OCI-LY3 (cell line): Measurements from ENCODE around the gene STAU1.
A peak's percentile ranks its signal among the peaks of the same experiment; 100 is the strongest.

Experiments used
- H2AFZ ChIP-seq: fragments of 200-600, 300-600 bp; shearing (Covaris generic); 2 replicates; pipeline ENCODE4 v1.6.0; 2014; ENCODE audit warnings: antibody characterized with exemption, low read depth, low read length
- H3K27ac ChIP-seq: fragments of 200-600, 300-600 bp; sonication (generic); 2 replicates; pipeline ENCODE4 v1.5.1; 2014; ENCODE audit warnings: mild to moderate bottlenecking, low read length, moderate library complexity, mixed read lengths
- H3K27me3 ChIP-seq: fragments of 200-600, 300-600 bp; sonication (generic); 2 replicates; pipeline ENCODE4 v1.6.1; 2014; ENCODE audit warnings: low read depth, low read length, mixed read lengths
- H3K36me3 ChIP-seq: fragments of 200-600, 300-600 bp; sonication (generic); replicated peaks from 2 replicates; pipeline ENCODE3; 2014; ENCODE audit warnings: low read depth, low read length, mixed read lengths
- H3K4me1 ChIP-seq: fragments of 300-600, 200-600 bp; sonication (generic); 2 replicates; pipeline ENCODE4 v1.6.1; 2014; ENCODE audit warnings: low read length, mixed read lengths
- H3K4me2 ChIP-seq: fragments of 200-600, 300-600 bp; sonication (generic); 2 replicates; pipeline ENCODE4 v1.6.1; 2014; ENCODE audit warnings: low read length, mixed read lengths
- H3K4me3 ChIP-seq: fragments of 300-600, 200-600 bp; sonication (generic); 2 replicates; pipeline ENCODE4 v1.5.1; 2014; ENCODE audit warnings: antibody characterized with exemption, mild to moderate bottlenecking, low read length, moderate library complexity
- H3K79me2 ChIP-seq: fragments of 300-600, 200-600 bp; shearing (Covaris generic); 2 replicates; pipeline ENCODE4 v1.6.1; 2014; ENCODE audit warnings: mild to moderate bottlenecking, low read length, mixed read lengths
- H3K9ac ChIP-seq: fragments of 300-600, 200-600 bp; shearing (Covaris generic); 2 replicates; pipeline ENCODE4 v1.6.0; 2014; ENCODE audit warnings: mild to moderate bottlenecking, low read length, moderate library complexity
- H3K9me3 ChIP-seq: fragments of 200-600, 300-600 bp; shearing (Covaris generic); 2 replicates; pipeline ENCODE4 v1.6.1; 2014; ENCODE audit warnings: low read length, mixed read lengths; ENCODE audit not compliant: insufficient read depth
- H4K20me1 ChIP-seq: fragments of 200-600, 300-600 bp; sonication (generic); 2 replicates; pipeline ENCODE4 v1.6.1; 2016; ENCODE audit warnings: low read length, mixed read lengths; ENCODE audit not compliant: insufficient read depth
- CTCF ChIP-seq: fragments of 200-600, 300-600 bp; sonication (generic); IDR thresholded peaks from 2 replicates; pipeline ENCODE4 v1.5.1; 2014; ENCODE audit warnings: antibody characterized with exemption, low read length, low read depth
- EZH2phosphoT487 ChIP-seq: fragments of 200-600 bp; shearing (Covaris generic); IDR thresholded peaks from 2 replicates; pipeline ENCODE4 v1.6.1; 2018; ENCODE audit warnings: antibody characterized with exemption, mixed run types, low read depth

STAU1 gene

GRCh38 chr20:49163696-49164095, 24.4 kb downstream of the STAU1 start:
- Histone ChIP-seq H3K9me3 (no peaks in the 10 kb centered on the region), H3K9ac (no peak overlapping the region), H3K27ac (no peak overlapping the region), H3K4me3 (no peak overlapping the region), H3K79me2 (peaks cover 81% of the 10 kb centered on the region), H2AFZ (no peak overlapping the region), H3K4me2 (no peak overlapping the region), H3K36me3 (peaks cover 32% of the 10 kb centered on the region), H3K4me1 (peaks cover 55% of the 10 kb centered on the region), H3K27me3 (no peaks in the 10 kb centered on the region), H4K20me1 (peaks cover 55% of the 10 kb centered on the region)
- TF ChIP-seq EZH2phosphoT487, result no peak
- TF ChIP-seq CTCF, result no peak

GRCh38 chr20:49161428-49162152, 26.5 kb downstream of the STAU1 start:
- Histone ChIP-seq H3K27me3 (no peaks in the 10 kb centered on the region), H4K20me1 (peaks cover 39% of the 10 kb centered on the region), H3K79me2 (peaks cover 67% of the 10 kb centered on the region), H3K36me3 (peaks cover 39% of the 10 kb centered on the region), H3K4me2 (peak overlapping the region; percentile 37), H3K9ac (no peak overlapping the region), H3K9me3 (no peaks in the 10 kb centered on the region), H3K4me3 (no peak overlapping the region), H3K4me1 (peaks cover 38% of the 10 kb centered on the region), H3K27ac (peak overlapping the region; percentile 14), H2AFZ (no peak overlapping the region)
- TF ChIP-seq EZH2phosphoT487 (no peak), CTCF (no peak)

GRCh38 chr20:49160057-49160929, 27.8 kb downstream of the STAU1 start:
- TF ChIP-seq CTCF (no peak), EZH2phosphoT487 (no peak)
- Histone ChIP-seq H4K20me1 (peaks cover 35% of the 10 kb centered on the region), H3K4me2 (peak overlapping the region; percentile 37), H3K9ac (no peak overlapping the region), H3K4me1 (peaks cover 25% of the 10 kb centered on the region), H3K27ac (no peak overlapping the region), H3K36me3 (peaks cover 34% of the 10 kb centered on the region), H3K27me3 (no peaks in the 10 kb centered on the region), H3K79me2 (peaks cover 60% of the 10 kb centered on the region), H2AFZ (no peak overlapping the region), H3K9me3 (no peaks in the 10 kb centered on the region), H3K4me3 (no peak overlapping the region)

- no peaks in the 10 kb centered on the region for H3K9me3 ChIP-seq
- peaks cover 55% of the 10 kb centered on the region for H3K79me2 ChIP-seq
- H3K27ac ChIP-seq, result no peak overlapping the region
- peaks cover 35% of the 10 kb centered on the region for H3K36me3 ChIP-seq
- H3K9ac ChIP-seq, result no peak overlapping the region
- no peak overlapping the region for H3K4me3 ChIP-seq
- peaks cover 36% of the 10 kb centered on the region for H4K20me1 ChIP-seq
- H3K4me2 ChIP-seq, result no peak overlapping the region
- H3K4me1 ChIP-seq, result peaks cover 22% of the 10 kb centered on the region
- no peak overlapping the region for H2AFZ ChIP-seq
- no peaks in the 10 kb centered on the region for H3K27me3 ChIP-seq
- TF ChIP-seq EZH2phosphoT487, result no peak
- no peak for TF ChIP-seq CTCF
These were observed 31.0 kb downstream of the STAU1 start for GRCh38 chr20:49157146-49157545.
